ENCODE measurements around the gene FOXJ3.

The FOXJ3 gene

DNA sequence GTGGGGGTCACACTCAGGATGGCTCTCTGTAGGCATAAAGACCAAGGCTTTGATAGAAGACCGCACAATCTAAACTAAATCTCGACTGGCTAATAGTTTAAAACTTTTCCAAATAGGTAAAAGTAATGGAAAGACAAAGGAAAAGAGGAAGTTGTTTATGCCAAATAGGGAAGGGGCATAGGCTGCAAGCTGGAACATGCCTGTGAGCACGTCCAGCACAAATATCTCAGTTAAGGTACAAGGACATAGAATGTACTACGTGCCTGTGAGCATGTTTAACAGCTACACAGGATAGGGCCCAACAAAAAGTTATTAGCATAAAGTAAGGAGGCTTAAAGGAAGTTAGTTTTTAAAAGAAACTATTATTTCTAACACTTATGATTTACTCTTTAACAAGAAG lies 142.9 kb downstream of the FOXJ3 start:
- Mint-ChIP-seq H3K4me3 (no peak overlapping the region), H3K27me3 (no peaks in the 10 kb centered on the region), H3K36me3 (peaks cover 20 to 37% of the 10 kb centered on the region in 2 donors), H3K27ac (no peak overlapping the region), H3K4me1 (no peaks in the 10 kb centered on the region), H3K9me3 (no peaks in the 10 kb centered on the region)
- DNase-seq (no peak), ATAC-seq (replicated peaks) (no peak)

DNA sequence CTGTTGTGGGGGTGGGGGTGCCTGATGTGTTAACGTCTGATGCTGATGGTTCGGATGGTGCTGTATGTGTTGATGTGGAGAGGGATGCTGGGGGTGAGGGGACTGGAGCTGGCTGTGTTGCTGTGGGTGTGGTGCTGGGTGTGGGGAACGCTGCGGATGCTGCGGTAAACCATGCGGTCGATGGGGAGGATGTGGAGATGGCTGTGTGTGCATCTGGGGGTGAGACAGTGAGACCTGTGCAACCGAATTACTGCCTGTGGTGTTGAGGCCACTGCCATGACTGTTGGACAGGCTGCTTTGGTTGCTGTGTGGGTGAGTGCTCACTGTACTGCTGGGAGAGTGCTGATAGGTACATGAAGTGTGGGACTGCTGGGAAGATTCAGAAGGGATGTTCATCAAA lies 143.7 kb downstream of the FOXJ3 start:
- H3K36me3 Mint-ChIP-seq, result peaks cover 25 to 35% of the 10 kb centered on the region in 2 donors

DNA sequence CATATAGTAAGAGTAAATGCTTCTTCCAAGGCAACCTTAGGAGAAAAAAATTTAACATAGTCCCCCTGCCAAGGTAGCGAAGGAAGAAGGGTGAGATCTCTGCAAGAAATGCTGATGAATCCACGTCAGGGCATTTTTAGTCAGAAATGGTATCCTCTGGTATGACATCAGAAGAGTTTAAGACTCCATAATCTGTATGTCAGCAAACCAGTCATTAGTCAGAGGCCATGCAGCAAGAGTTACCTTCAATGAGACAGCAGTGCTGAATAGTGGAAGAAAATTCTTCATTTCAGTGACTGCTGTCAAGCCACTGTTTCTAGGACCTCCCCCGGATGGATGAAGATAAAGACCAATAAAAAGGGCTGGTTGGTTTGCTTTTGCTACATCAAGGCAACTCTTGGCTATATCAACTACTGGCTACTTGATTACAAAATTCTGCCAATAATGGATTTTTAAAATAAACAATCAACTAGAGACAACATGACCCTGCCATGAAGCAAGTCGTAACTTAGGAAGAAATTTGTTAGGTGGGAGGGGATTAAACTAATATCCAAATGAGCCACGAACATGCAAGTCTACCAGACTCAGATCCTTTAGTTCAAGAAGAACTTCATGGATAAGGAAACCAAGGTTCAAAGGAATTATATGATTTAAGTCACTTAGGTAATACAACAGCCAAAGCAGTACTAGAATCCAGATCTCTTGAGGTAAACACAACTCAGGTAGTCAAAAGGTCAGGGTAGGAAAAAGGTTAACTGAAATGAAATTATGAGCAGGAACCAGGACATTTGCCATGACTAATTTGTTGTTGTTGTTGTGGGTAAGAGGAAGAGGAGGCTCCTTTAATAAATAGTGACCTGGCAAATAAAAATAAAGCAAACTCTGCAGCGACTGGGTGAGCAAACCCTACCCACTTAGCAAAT lies 144.8 kb downstream of the FOXJ3 start:
- H3K9me3 Mint-ChIP-seq, result no peaks in the 10 kb centered on the region

More for the DNA sequence above, 143.7 kb downstream of the FOXJ3 start:
- DNase-seq (no peak), ATAC-seq (replicated peaks) (no peak)
- Mint-ChIP-seq H3K4me1 (no peaks in the 10 kb centered on the region), H3K27ac (peak overlapping the region; percentile 21), H3K27me3 (no peaks in the 10 kb centered on the region), H3K4me3 (no peak overlapping the region), H3K9me3 (no peaks in the 10 kb centered on the region)

DNA sequence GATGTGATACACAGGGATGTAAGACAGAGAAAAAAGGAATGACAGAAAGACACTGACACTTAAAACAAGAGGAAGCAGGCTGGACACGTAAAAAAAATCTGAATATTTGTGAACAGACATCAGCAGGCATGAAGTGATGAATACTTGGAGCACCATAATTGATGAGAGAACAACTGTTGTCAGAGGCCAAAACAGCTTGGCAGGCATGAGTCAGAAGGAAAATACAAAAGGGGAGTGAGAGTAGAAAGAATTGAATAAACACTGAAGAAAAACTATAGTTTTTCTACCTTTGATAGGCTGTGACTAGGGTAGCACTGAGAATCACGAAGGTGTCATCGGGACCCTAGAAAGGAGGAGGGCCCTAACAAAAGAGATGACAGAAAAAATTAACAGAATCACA lies 148.9 kb downstream of the FOXJ3 start:
- Mint-ChIP-seq H3K36me3 (peaks cover 31 to 43% of the 10 kb centered on the region in 2 donors), H3K9me3 (no peaks in the 10 kb centered on the region), H3K4me1 (no peaks in the 10 kb centered on the region), H3K4me3 (no peak overlapping the region), H3K27me3 (no peaks in the 10 kb centered on the region), H3K27ac (no peak overlapping the region)
- DNase-seq (no peak), ATAC-seq (replicated peaks) (no peak)

More for the DNA sequence above, 144.8 kb downstream of the FOXJ3 start:
- Mint-ChIP-seq H3K4me3 (no peak overlapping the region), H3K27me3 (no peaks in the 10 kb centered on the region), H3K4me1 (no peaks in the 10 kb centered on the region), H3K36me3 (peaks cover 29 to 44% of the 10 kb centered on the region in 2 donors), H3K27ac (no peak overlapping the region)
- ATAC-seq (replicated peaks) (no peak), DNase-seq (no peak)

DNA sequence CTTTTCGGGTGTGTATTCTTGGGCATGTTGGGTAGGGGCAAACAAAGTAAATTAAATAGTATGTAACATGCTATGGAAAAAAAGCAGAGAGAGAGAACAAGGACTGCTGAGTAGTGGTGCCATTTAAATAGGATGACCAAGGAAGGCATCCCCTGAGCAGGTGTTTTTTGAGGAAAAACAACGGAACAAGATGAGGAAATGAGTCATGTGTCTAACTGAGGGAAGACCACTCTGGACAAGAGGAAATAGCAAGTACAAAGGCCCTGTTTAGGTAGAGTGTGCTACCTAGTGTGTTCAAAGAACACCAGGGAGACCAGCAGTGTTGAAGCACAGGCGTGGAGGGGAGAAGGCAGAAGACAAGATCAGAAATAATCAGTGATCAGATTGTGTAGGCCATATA lies 150.4 kb downstream of the FOXJ3 start:
- DNase-seq, result no peak
- ATAC-seq (replicated peaks), result no peak
- Mint-ChIP-seq H3K4me3 (no peak overlapping the region), H3K36me3 (peaks cover 27 to 40% of the 10 kb centered on the region in 2 donors), H3K9me3 (no peaks in the 10 kb centered on the region), H3K27ac (no peak overlapping the region), H3K27me3 (no peaks in the 10 kb centered on the region), H3K4me1 (no peaks in the 10 kb centered on the region)

DNA sequence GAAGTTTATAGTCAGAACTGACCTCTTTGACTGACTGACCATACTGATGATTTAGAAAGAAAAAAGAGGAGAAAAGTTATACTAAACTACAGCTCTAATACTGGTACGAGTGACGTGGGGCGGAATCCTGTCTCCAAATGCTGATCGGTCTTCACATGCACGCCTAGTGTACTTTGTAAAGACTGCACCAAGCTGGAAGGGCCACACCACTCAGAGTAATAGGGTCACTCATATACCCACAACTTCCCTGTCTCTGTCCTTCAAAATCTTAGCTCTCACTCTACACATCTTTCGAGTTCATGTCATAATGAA lies 151.1 kb downstream of the FOXJ3 start:
- Mint-ChIP-seq H3K4me1 (no peaks in the 10 kb centered on the region), H3K4me3 (no peak overlapping the region), H3K27me3 (no peaks in the 10 kb centered on the region), H3K9me3 (no peaks in the 10 kb centered on the region), H3K36me3 (peaks cover 27 to 42% of the 10 kb centered on the region in 2 donors), H3K27ac (no peak overlapping the region)
- DNase-seq, result no peak
- ATAC-seq (replicated peaks), result no peak

DNA sequence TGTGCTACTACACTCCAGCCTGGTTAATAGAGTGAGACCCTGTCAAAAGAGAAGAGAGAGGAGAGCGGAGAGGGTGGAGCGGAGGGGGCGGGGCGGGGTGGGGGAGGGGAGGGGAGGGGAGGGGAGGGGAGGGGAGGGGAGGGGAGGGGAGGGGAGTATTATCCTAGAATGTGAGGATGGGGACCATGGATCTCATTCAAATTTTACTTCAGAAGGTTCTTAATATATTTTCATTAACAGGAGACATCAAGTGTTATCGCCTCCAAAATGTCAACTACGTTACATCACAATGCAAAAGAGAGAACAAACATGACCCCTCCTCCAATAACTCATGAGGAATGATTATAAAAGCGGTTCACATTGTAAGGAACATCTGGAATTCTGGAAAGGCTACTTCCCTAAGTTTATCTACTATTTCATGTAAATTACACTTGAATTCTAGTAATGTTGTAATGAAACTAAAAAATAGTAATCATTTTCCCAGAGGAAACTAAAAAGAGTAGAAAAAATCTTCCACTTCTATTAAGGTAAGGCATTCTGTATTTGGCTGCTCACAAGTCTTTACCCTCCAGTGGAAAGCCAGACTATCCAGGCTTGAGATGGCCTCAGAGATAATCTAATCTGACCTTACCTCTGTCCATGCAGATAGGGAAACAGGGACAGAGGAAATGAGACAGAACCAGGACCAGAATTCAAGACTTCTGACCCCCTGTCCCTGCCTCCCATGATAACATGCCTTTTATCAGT lies 151.7 kb downstream of the FOXJ3 start:
- Mint-ChIP-seq H3K4me3 (no peak overlapping the region), H3K36me3 (peaks cover 27 to 42% of the 10 kb centered on the region in 2 donors), H3K27ac (no peak overlapping the region), H3K4me1 (no peaks in the 10 kb centered on the region), H3K27me3 (no peaks in the 10 kb centered on the region), H3K9me3 (no peaks in the 10 kb centered on the region)
- DNase-seq (no peak), ATAC-seq (replicated peaks) (no peak)

DNA sequence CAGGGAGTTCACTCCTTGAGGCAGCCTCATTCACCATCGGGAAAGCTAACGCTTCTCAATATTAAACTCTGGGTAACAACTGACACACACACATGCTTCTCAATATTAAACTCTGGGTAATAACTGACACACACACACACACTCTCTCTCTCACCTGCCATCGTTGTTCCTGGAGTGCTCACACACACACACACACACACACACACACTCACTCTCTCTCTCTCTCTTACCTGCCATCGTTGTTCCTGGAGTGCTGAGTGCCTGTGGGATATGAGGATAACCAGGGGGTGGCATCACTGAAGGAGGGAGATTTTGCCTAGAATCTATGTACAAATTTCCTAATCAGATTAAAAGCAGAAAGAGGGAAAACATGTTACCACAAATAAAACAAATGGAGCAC lies 153.3 kb downstream of the FOXJ3 start:
- no peak for ATAC-seq (replicated peaks)
- no peak overlapping the region for H3K27ac Mint-ChIP-seq
- no peaks in the 10 kb centered on the region for H3K9me3 Mint-ChIP-seq
- no peaks in the 10 kb centered on the region for H3K27me3 Mint-ChIP-seq
- H3K36me3 Mint-ChIP-seq, result peaks cover 19 to 34% of the 10 kb centered on the region in 2 donors
- H3K4me3 Mint-ChIP-seq, result no peak overlapping the region
- peaks cover 0 to 3% of the 10 kb centered on the region in 2 donors for H3K4me1 Mint-ChIP-seq
- DNase-seq, result no peak

DNA sequence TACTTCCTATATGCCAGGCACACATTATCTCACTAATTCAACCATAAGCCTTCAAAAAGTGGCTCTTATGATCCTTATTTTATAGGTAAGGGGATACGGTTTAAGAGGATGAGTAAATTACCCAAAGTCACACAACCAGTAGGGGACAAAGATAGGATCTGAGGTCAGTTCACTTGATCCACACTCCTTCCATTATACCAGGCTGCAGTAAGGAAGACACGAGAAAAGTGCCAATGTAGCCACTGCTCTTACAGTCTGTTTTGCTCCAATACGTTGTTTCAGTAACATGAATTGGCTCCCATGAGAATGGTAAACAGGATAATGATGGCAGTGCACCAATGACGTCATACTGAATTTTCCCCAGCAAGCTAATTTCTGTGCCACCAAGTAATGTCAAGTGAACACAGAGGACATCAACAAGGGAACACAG lies 155.1 kb downstream of the FOXJ3 start:
- H3K4me1 Mint-ChIP-seq, result peaks cover 0 to 3% of the 10 kb centered on the region in 2 donors
- H3K9me3 Mint-ChIP-seq, result no peaks in the 10 kb centered on the region

DNA sequence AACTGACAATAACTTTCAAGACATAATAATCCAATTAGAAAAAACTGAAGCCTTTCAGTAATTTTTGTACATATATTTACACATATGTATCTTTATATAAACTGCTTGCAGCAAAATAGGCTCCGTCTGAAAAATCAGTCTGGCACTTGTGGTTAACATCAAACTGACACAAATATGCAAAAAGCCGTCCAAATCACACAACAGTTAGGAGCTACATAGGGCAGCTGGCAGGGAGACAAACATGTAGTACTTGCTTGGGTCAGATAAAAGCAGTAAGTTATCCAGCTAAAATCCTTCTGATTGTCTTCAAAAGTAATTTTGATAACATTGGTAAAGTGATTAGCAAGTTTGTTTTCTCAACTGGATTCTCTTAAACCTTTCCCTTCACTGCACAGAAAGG lies 155.8 kb downstream of the FOXJ3 start:
- H3K4me3 Mint-ChIP-seq, result no peak overlapping the region
- no peaks in the 10 kb centered on the region for H3K9me3 Mint-ChIP-seq
- no peak for ATAC-seq (replicated peaks)
- peaks cover 0 to 3% of the 10 kb centered on the region in 2 donors for H3K4me1 Mint-ChIP-seq
- H3K27me3 Mint-ChIP-seq, result no peaks in the 10 kb centered on the region
- peak overlapping the region; percentile 47 for H3K27ac Mint-ChIP-seq
- no peak for DNase-seq
- peaks cover 12 to 19% of the 10 kb centered on the region in 2 donors for H3K36me3 Mint-ChIP-seq

More for the DNA sequence above, 155.1 kb downstream of the FOXJ3 start:
- no peak for ATAC-seq (replicated peaks)
- no peak overlapping the region for H3K4me3 Mint-ChIP-seq
- DNase-seq, result no peak
- peaks cover 14 to 23% of the 10 kb centered on the region in 2 donors for H3K36me3 Mint-ChIP-seq
- no peak overlapping the region for H3K27ac Mint-ChIP-seq
- no peaks in the 10 kb centered on the region for H3K27me3 Mint-ChIP-seq

DNA sequence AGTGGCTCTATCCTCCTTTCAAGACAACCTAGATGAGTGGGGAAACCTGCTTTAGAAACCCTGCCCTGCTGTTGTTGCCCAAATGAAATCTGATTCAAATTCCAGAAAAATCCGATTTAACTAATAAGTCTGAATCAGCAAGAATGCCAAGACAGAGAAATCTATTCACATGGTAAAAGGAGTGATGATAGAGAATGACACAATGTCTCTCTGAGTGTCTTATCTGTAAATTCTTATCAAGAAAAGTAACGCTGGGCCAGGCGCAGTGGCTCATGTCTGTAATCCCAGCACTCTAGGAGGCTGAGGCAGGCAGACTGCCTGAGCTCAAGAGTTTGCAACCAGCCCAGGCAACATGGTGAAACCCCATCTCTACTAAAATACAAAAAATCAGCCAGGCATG lies 156.8 kb downstream of the FOXJ3 start:
- Mint-ChIP-seq H3K4me3 (no peak overlapping the region), H3K4me1 (peaks cover 0 to 3% of the 10 kb centered on the region in 2 donors), H3K9me3 (no peaks in the 10 kb centered on the region), H3K27ac (no peak overlapping the region), H3K27me3 (no peaks in the 10 kb centered on the region), H3K36me3 (peaks cover 12 to 19% of the 10 kb centered on the region in 2 donors)
- no peak for ATAC-seq (replicated peaks)
- no peak for DNase-seq

DNA sequence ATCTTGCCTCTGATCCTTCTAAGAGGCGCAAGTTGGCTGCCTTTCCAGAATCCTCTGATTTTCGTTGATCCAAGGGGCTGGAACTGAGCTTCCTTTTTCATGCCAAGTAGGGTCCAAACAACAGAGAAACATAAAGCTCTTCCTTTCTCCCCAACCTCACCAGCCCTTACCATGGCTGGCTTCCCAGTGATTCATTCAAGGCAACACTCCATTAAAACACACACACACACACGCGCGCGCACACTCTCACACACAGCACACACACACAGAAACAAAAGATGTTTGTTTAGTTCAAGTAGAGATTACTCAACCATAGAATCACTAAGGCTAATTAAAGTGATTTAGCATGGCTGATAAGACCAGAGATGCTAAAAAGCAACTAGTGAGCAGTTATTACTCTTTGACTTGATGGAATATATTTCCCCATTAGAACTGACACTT lies 157.5 kb downstream of the FOXJ3 start:
- peaks cover 0 to 3% of the 10 kb centered on the region in 2 donors for H3K4me1 Mint-ChIP-seq
- DNase-seq (no peak), ATAC-seq (replicated peaks) (no peak)
- H3K36me3 Mint-ChIP-seq, result peaks cover 7 to 19% of the 10 kb centered on the region in 2 donors
- H3K9me3 Mint-ChIP-seq, result no peaks in the 10 kb centered on the region
- no peak overlapping the region for H3K4me3 Mint-ChIP-seq
- H3K27me3 Mint-ChIP-seq, result no peaks in the 10 kb centered on the region
- no peak overlapping the region for H3K27ac Mint-ChIP-seq

DNA sequence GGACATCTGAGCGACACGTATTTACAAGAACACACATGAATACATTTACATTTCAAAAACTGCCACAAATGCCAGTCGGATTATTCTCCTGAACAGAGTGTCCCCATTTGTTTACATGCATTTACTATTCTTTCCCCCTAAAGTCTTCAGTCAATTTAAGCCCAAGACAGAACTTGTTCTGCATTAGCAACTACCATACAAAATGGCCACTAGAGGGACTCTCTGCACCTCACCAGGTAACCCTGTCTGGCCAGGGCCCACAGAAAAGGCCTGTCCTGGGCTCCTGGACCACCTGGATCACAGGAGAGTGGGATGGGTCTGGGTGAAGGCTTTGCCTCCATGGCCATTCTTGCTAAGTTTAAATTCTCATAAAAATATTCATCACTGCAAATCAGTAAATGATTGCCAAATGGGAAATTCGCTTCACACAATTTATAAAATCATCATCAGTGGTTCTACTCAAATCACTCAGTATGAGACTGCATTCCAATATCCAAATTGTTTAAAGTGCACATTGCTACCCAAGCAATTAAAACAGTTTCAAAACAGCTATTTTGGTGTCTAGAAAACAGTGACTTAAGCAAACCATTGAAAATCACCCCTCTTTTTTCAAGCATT lies 158.0 kb downstream of the FOXJ3 start:
- ATAC-seq (replicated peaks) (peak; percentile 77 to 78), DNase-seq (no peak)
- H3K4me3 Mint-ChIP-seq, result no peak overlapping the region
- H3K27ac Mint-ChIP-seq, result no peak overlapping the region
- peaks cover 0 to 7% of the 10 kb centered on the region in 2 donors for H3K4me1 Mint-ChIP-seq
- H3K9me3 Mint-ChIP-seq, result no peaks in the 10 kb centered on the region
- H3K27me3 Mint-ChIP-seq, result no peaks in the 10 kb centered on the region
- H3K36me3 Mint-ChIP-seq, result peaks cover 7 to 19% of the 10 kb centered on the region in 2 donors

DNA sequence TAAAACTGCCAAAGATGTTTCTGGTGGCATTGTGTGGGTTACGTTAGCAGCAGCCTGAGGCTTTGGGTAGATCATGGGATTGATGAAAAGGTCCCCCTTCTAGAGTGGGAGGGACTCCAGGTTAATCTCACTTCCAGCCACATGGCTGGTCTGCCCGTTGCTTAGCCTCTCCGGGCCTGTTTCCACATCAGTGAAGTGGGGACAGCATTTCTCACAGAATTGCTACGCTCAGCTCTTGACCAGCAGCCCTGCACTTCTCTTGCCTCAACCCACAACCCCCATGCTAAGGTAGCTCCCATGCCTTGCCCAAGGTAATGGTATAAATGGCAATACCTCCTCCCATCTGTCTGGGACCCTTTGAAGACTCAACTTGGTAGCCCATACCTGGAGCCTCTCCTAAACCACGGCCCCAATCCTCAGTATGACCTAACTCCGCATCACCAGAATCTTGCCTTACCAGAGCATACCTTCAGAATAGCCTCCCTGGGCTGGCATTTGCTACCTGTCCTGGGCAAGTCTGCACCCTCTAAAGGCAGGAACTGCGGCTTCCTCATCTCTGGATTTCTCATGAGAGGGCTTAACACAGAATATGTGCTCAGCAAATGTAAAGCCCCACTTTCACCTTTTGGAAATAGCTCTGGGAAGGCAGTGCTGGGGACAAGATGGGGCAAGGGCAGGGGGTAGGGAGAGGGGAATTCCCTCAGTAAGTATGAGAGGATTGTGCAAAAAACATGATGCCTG lies 159.6 kb downstream of the FOXJ3 start:
- ATAC-seq (replicated peaks), result no peak
- H3K4me1 Mint-ChIP-seq, result peaks cover 7 to 9% of the 10 kb centered on the region in 2 donors

More for the DNA sequence above, 159.6 kb downstream of the FOXJ3 start:
- H3K4me3 Mint-ChIP-seq, result no peak overlapping the region
- DNase-seq, result no peak
- H3K27ac Mint-ChIP-seq, result no peak overlapping the region
- H3K9me3 Mint-ChIP-seq, result no peaks in the 10 kb centered on the region
- H3K27me3 Mint-ChIP-seq, result peaks cover 0 to 5% of the 10 kb centered on the region in 2 donors
- peaks cover 4 to 15% of the 10 kb centered on the region in 2 donors for H3K36me3 Mint-ChIP-seq
